Natural killer cell (primary cell): ENCODE measurements around the gene RNF25. TPM values are rescaled to one million over a fixed set of nuclear protein-coding genes. Genes with fewer than 3 reads are reported as not detected.

Source experiments
- ATAC-seq, 3 donors: fragments of 150-1000 bp in 2 of 3; fragments of 200-7000 bp in 1 of 3; cut with Tn5 transposase; 1 replicate in 1 of 3; 2 replicates in 2 of 3; pipeline ENCODE4 v1.10.0; 2021; ENCODE audit warnings: mild to moderate bottlenecking in 2 of 3, moderate library complexity in 2 of 3
- DNase-seq, 2 donors: peaks; one replicate each; pipeline versions ENCODE4 v3.0.0 to v3.0.0-alpha.2; 2013 to 2021; ENCODE audit warnings: mixed read lengths in 1 of 2
- H3K27ac ChIP-seq: one replicate; pipeline ENCODE4 v1.5.1; 2013; ENCODE audit warnings: mild to moderate bottlenecking, low read length
- H3K27me3 ChIP-seq: one replicate; pipeline ENCODE4 v1.6.1; 2013; ENCODE audit warnings: low read length; ENCODE audit not compliant: control insufficient read depth, insufficient read depth
- H3K36me3 ChIP-seq: one replicate; pipeline ENCODE4 v1.6.1; 2013; ENCODE audit warnings: low read length; ENCODE audit not compliant: control insufficient read depth, insufficient read depth
- H3K4me1 ChIP-seq: one replicate; pipeline ENCODE4 v1.6.1; 2013; ENCODE audit warnings: low read length; ENCODE audit not compliant: control insufficient read depth, insufficient read depth
- H3K4me3 ChIP-seq: one replicate; pipeline ENCODE4 v1.5.1; 2013; ENCODE audit warnings: low read length
- H3K9me3 ChIP-seq: one replicate; pipeline ENCODE4 v1.6.1; 2013; ENCODE audit warnings: low read length; ENCODE audit not compliant: control insufficient read depth, insufficient read depth
- H3K27ac Mint-ChIP-seq, 2 donors: one replicate each; pipeline ENCODE4 v1.8.0; 2022; ENCODE audit warnings: mild to moderate bottlenecking in 2 of 2, mixed read lengths in 2 of 2, moderate library complexity in 1 of 2
- H3K27me3 Mint-ChIP-seq, 2 donors: one replicate each; pipeline ENCODE4 v1.8.0; 2022; ENCODE audit warnings: low read depth in 2 of 2, mixed read lengths in 2 of 2
- H3K36me3 Mint-ChIP-seq: one replicate; pipeline ENCODE4 v1.8.0; 2022; ENCODE audit warnings: mixed read lengths
- H3K4me1 Mint-ChIP-seq, 2 donors: one replicate each; pipeline ENCODE4 v1.8.0; 2022; ENCODE audit warnings: mixed read lengths in 2 of 2
- H3K4me3 Mint-ChIP-seq: one replicate; pipeline ENCODE4 v1.8.0; 2022; ENCODE audit warnings: mild to moderate bottlenecking, moderate library complexity, mixed read lengths
- H3K9me3 Mint-ChIP-seq, 2 donors: one replicate each; pipeline ENCODE4 v1.8.0; 2022; ENCODE audit warnings: mixed read lengths in 2 of 2
- CTCF ChIP-seq: fragments of 200-600 bp; IDR thresholded peaks from one replicate; pipeline ENCODE4 v1.8.0; 2022; ENCODE audit warnings: antibody characterized with exemption
- WGBS: methylation state at CpG from one replicate; pipeline ENCODE4 v1.1.7; 2013; ENCODE audit warnings: missing lambda C conversion rate; ENCODE audit not compliant: insufficient coverage; 5-methylcytosine and 5-hydroxymethylcytosine counted together
- intact Hi-C: fragments of 100-400 bp; cut with micrococcal nuclease; formaldehyde crosslinking; loops from one replicate; pipeline ENCODE4 v1.14.2; 2022
- total RNA-seq, 4 donors: library from RNA; stranded (reverse); fragments of 120-200 nt in 1 of 4; gene quantifications; one replicate each; pipeline versions ENCODE4 v1.2.3 to v1.2.4, GENCODE V29; 2013 to 2022

Gene RNF25
- total RNA-seq, 3 donors from 2014 or later (not counting 1 experiment from before 2014, with no cell fraction given): 16.5 to 22.8 (median 20.1) TPM

- no peak for TF ChIP-seq CTCF
- H3K4me3 ChIP-seq: no peak overlapping the region
- no peaks in the 10 kb centered on the region for H3K36me3 Mint-ChIP-seq
- no peaks in the 10 kb centered on the region for H3K4me1 ChIP-seq
- WGBS: 86% methylated on average over 2 of the region's 2 CpGs
- no peaks in the 10 kb centered on the region for H3K9me3 ChIP-seq
- H3K36me3 ChIP-seq: no peaks in the 10 kb centered on the region
- H3K4me1 Mint-ChIP-seq: no peaks in the 10 kb centered on the region
- DNase-seq (no peak), ATAC-seq (no peak)
- intact Hi-C loops: no loop called here
- H3K27ac ChIP-seq: no peak overlapping the region
- no peak overlapping the region for H3K27ac Mint-ChIP-seq
- H3K4me3 Mint-ChIP-seq: no peak overlapping the region
- H3K27me3 Mint-ChIP-seq: no peaks in the 10 kb centered on the region
- H3K9me3 Mint-ChIP-seq: no peaks in the 10 kb centered on the region
- no peaks in the 10 kb centered on the region for H3K27me3 ChIP-seq
Measured at GRCh38 chr2:218701806-218702205, 30.0 kb upstream of the RNF25 start.

GRCh38 chr2:218698885-218699284 lies 27.1 kb upstream of the RNF25 start:
- no peaks in the 10 kb centered on the region for H3K36me3 ChIP-seq
- H3K27ac Mint-ChIP-seq: no peak overlapping the region

GRCh38 chr2:218694405-218695145 lies 22.8 kb upstream of the RNF25 start:
- no peaks in the 10 kb centered on the region for H3K9me3 ChIP-seq
- no peaks in the 10 kb centered on the region for H3K4me1 ChIP-seq
- peaks cover 5% of the 10 kb centered on the region for H3K36me3 ChIP-seq
- Mint-ChIP-seq H3K27me3 (no peaks in the 10 kb centered on the region), H3K27ac (no peak overlapping the region), H3K9me3 (no peaks in the 10 kb centered on the region), H3K4me1 (no peaks in the 10 kb centered on the region), H3K36me3 (peaks cover 5% of the 10 kb centered on the region), H3K4me3 (no peak overlapping the region)
- no peak for TF ChIP-seq CTCF
- ATAC-seq (no peak), DNase-seq (no peak)
- intact Hi-C loops: no loop called here
- H3K4me3 ChIP-seq: no peak overlapping the region
- H3K27ac ChIP-seq: no peak overlapping the region
- WGBS: 92% methylated on average over 3 of the region's 3 CpGs
- H3K27me3 ChIP-seq: no peaks in the 10 kb centered on the region

More at GRCh38 chr2:218698885-218699284, 27.1 kb upstream of the RNF25 start:
- ATAC-seq (no peak), DNase-seq (no peak)
- Mint-ChIP-seq H3K4me1 (no peaks in the 10 kb centered on the region), H3K4me3 (no peak overlapping the region), H3K36me3 (no peaks in the 10 kb centered on the region), H3K27me3 (no peaks in the 10 kb centered on the region), H3K9me3 (no peaks in the 10 kb centered on the region)
- Histone ChIP-seq H3K4me1 (no peaks in the 10 kb centered on the region), H3K27ac (no peak overlapping the region), H3K4me3 (no peak overlapping the region), H3K9me3 (no peaks in the 10 kb centered on the region), H3K27me3 (no peaks in the 10 kb centered on the region)
- TF ChIP-seq CTCF: no peak
- intact Hi-C loops: no loop called here
- WGBS: 95% methylated on average over 8 of the region's 8 CpGs

- ATAC-seq (no peak), DNase-seq (no peak)
- Histone ChIP-seq H3K4me3 (no peak overlapping the region), H3K4me1 (no peaks in the 10 kb centered on the region), H3K9me3 (no peaks in the 10 kb centered on the region), H3K27me3 (no peaks in the 10 kb centered on the region), H3K27ac (no peak overlapping the region), H3K36me3 (peaks cover 5% of the 10 kb centered on the region)
- Mint-ChIP-seq H3K9me3 (no peaks in the 10 kb centered on the region), H3K4me1 (no peaks in the 10 kb centered on the region), H3K4me3 (no peak overlapping the region), H3K36me3 (peaks cover 5% of the 10 kb centered on the region), H3K27ac (no peak overlapping the region), H3K27me3 (no peaks in the 10 kb centered on the region)
- intact Hi-C loops: no loop called here
- TF ChIP-seq CTCF: no peak
Measured at GRCh38 chr2:218691234-218691633, 19.4 kb upstream of the RNF25 start.
